RWPE2 (cell line): ENCODE results near the gene SLC36A1.
"Not testable (repeated sequence)": the region's sequence is repeated elsewhere in the genome, so short reads cannot be mapped to it uniquely, and the experiment has no call there.

Source experiments
- ATAC-seq: fragments of 200-7000 bp; cut with Tn5 transposase; 3 replicates; pipeline ENCODE4 v1.9.1; 2021; ENCODE audit warnings: low read depth
- DNase-seq: peaks from one replicate; pipeline ENCODE4 v3.0.0-alpha.2; 2020; ENCODE audit warnings: low spot score
- H3K27ac ChIP-seq: fragments of 450-650 bp; 2 replicates; pipeline ENCODE4 v1.5.1; 2017; ENCODE audit warnings: mild to moderate bottlenecking; ENCODE audit not compliant: poor library complexity, severe bottlenecking
- H3K27me3 ChIP-seq: fragments of 250-450 bp; sonication (Bioruptor Pico); 2 replicates; pipeline ENCODE4 v1.5.1; 2021; ENCODE audit warnings: mild to moderate bottlenecking, moderate library complexity; ENCODE audit not compliant: insufficient read depth, poor library complexity, severe bottlenecking
- H3K36me3 ChIP-seq: fragments of 250-450 bp; sonication (Bioruptor Pico); 2 replicates; pipeline ENCODE4 v1.5.1; 2020; ENCODE audit warnings: low read depth, mild to moderate bottlenecking, moderate library complexity
- H3K4me1 ChIP-seq: fragments of 250-450 bp; sonication (Bioruptor Pico); 2 replicates; pipeline ENCODE4 v1.5.1; 2021; ENCODE audit warnings: mild to moderate bottlenecking, moderate library complexity; ENCODE audit not compliant: insufficient read depth, poor library complexity, severe bottlenecking
- H3K4me3 ChIP-seq: fragments of 250-450 bp; sonication (Bioruptor Pico); 2 replicates; pipeline ENCODE4 v1.5.1; 2021; ENCODE audit warnings: mild to moderate bottlenecking, moderate library complexity; ENCODE audit not compliant: severe bottlenecking
- H3K9me3 ChIP-seq: fragments of 250-450 bp; sonication (Bioruptor Pico); 2 replicates; pipeline ENCODE4 v1.5.1; 2021; ENCODE audit warnings: mild to moderate bottlenecking, moderate library complexity; ENCODE audit not compliant: severe bottlenecking
- TF ChIP-seq, protein P1 (sequence below): fragments of 450-650 bp; IDR thresholded peaks from one replicate; pipeline ENCODE4 v1.5.1; 2017; ENCODE audit warnings: mild to moderate bottlenecking, moderate library complexity; ENCODE audit not compliant: poor library complexity, severe bottlenecking

Gene SLC36A1

DNA sequence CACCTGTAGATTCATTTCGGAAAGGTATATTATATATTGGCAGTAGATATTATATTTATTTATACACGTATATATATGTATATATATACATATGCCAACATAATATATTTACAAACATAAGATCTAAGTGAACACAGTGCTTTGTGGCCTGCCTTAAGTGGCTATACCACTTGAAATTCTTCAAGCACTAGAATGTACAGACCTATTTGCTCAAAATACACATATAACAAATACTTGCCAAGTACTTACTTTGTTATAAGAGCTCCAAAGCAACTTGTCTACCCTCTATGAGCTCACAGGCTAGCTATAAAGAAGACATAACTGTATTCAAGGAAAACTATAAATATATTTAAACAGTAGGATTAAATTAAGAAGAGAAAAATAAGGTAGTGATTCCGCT lies 33.6 kb upstream of the SLC36A1 start:
- DNase-seq (no peak), ATAC-seq (no peak)
- H3K27me3 ChIP-seq, result peaks cover 33% of the 10 kb centered on the region
- H3K36me3 ChIP-seq, result no peaks in the 10 kb centered on the region
- H3K9me3 ChIP-seq, result no peaks in the 10 kb centered on the region
- no peak overlapping the region for H3K27ac ChIP-seq
- no peaks in the 10 kb centered on the region for H3K4me1 ChIP-seq
- no peak overlapping the region for H3K4me3 ChIP-seq
- TF ChIP-seq, protein P1, sequence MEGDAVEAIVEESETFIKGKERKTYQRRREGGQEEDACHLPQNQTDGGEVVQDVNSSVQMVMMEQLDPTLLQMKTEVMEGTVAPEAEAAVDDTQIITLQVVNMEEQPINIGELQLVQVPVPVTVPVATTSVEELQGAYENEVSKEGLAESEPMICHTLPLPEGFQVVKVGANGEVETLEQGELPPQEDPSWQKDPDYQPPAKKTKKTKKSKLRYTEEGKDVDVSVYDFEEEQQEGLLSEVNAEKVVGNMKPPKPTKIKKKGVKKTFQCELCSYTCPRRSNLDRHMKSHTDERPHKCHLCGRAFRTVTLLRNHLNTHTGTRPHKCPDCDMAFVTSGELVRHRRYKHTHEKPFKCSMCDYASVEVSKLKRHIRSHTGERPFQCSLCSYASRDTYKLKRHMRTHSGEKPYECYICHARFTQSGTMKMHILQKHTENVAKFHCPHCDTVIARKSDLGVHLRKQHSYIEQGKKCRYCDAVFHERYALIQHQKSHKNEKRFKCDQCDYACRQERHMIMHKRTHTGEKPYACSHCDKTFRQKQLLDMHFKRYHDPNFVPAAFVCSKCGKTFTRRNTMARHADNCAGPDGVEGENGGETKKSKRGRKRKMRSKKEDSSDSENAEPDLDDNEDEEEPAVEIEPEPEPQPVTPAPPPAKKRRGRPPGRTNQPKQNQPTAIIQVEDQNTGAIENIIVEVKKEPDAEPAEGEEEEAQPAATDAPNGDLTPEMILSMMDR, result no peak

DNA sequence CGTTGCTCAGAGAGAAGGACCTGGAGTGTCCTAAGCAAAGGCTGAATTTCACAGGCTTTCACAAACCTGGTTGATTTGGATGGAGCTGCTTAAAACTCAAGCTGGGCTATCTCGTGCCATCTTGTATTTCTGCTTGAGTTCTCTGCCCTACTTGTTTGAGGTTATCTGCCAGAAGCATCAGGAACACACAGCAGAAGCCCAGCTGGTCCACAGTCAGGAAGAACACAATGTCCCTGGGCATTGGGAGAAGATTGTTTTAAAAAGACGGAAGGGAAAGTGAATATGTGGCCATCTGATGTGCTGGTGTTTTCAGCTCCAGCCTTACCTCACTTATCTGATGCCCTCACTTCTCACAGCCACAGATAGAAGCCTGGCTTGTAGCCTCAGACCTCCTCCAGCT lies 32.9 kb upstream of the SLC36A1 start:
- no peak overlapping the region for H3K4me3 ChIP-seq
- TF ChIP-seq, protein P1, result no peak
- H3K4me1 ChIP-seq, result no peaks in the 10 kb centered on the region
- H3K27ac ChIP-seq, result no peak overlapping the region
- H3K36me3 ChIP-seq, result no peaks in the 10 kb centered on the region
- no peaks in the 10 kb centered on the region for H3K9me3 ChIP-seq
- ATAC-seq (no peak), DNase-seq (no peak)
- peaks cover 33% of the 10 kb centered on the region for H3K27me3 ChIP-seq

DNA sequence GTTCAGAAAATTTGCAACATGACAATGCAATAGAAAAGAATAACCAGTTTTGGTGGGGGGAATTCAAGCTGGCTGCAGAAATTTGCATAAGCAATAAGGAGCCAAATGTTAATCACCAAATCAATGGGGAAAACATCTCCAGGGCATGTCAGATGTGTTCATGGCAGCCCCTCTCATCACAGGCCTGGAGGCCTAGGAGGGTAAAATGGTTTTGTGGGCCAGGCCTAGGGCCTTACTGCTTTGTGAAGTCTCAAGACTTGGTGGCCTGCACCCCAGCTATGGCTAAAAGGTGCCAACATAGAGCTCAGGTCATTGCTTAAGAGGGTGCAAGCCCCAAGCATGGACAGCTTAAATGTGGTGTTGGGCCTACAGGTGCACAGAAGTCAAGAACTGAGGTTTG lies 29.7 kb upstream of the SLC36A1 start:
- Histone ChIP-seq H3K27me3 (peaks cover 13% of the 10 kb centered on the region), H3K4me1 (no peaks in the 10 kb centered on the region), H3K4me3 (no peak overlapping the region), H3K27ac (no peak overlapping the region), H3K9me3 (no peaks in the 10 kb centered on the region), H3K36me3 (no peaks in the 10 kb centered on the region)
- DNase-seq (no peak), ATAC-seq (no peak)
- TF ChIP-seq, protein P1, result no peak

DNA sequence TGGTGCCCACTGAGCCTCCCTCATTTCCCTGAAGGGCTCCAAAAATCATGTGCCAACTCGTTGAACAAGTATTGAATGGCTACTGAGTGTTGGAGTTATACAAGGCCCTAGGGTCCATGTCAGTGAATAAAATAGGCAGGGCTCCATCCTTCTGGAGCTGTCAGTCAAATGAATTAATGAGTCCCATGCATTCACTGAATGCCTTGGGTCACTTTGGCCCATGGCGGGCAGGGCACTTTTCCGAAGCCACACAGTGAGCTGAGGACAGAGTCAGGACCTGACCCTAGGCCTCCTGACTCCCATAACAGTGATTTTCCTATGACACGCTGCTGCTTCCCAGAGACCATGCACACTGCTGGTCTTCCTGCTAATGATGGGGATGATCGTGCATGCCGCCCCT lies 27.3 kb upstream of the SLC36A1 start:
- TF ChIP-seq, protein P1, result no peak
- Histone ChIP-seq H3K9me3 (no peaks in the 10 kb centered on the region), H3K36me3 (no peaks in the 10 kb centered on the region), H3K4me3 (no peak overlapping the region), H3K4me1 (no peaks in the 10 kb centered on the region), H3K27me3 (peaks cover 17% of the 10 kb centered on the region), H3K27ac (no peak overlapping the region)
- ATAC-seq (no peak), DNase-seq (no peak)

DNA sequence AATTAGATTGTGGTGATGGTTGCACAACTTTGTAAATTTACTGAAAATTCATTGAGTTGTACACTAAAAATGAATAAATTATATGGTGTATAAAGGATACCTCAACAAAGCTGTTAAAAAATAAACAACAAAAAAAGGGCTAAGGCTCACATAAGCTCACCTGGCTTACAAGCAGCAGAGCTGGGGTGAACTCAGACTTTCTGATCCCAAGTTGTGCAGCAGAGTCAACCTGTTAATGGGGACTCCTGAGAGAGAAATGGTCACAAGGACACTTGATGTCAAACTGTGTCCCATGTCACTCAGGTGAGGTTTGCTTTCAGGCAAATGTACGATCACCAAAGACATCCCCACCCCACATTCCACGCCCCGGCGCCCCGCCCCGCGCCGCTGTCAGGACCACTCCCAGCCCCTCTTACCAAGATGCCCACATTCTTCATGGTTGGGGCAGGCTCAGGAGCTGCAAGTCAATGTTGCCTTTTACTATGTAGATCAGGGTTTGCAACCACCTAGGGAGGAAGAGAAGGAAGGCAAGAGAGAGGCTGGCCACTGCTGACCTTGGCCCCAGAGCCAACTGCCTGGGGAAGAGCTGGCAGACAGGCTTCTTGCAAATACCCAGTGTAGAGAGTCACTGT lies 22.4 kb upstream of the SLC36A1 start:
- no peaks in the 10 kb centered on the region for H3K4me1 ChIP-seq
- H3K9me3 ChIP-seq, result no peaks in the 10 kb centered on the region
- peaks cover 15% of the 10 kb centered on the region for H3K27me3 ChIP-seq
- no peak overlapping the region for H3K4me3 ChIP-seq
- H3K27ac ChIP-seq, result no peak overlapping the region
- TF ChIP-seq, protein P1, result no peak
- DNase-seq (no peak), ATAC-seq (no peak)
- no peaks in the 10 kb centered on the region for H3K36me3 ChIP-seq

DNA sequence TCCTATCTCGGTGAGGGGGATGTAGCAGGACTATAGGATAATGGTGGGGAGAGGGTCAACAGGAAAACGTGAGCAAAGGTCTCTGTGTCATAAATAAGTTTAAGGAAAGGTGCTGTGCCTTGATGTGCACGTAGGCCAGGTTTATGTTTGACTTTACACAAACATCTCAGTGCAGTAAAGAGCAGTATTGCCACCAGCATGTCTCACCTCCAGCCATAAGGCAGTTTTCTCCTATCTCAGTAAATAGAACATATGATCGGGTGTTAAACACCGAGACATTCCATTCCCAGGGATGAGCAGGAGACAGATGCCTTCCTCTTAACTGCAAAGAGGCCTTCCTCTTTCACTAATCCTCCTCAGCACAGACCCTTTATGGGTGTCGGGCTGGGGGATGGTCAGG lies 21.1 kb upstream of the SLC36A1 start:
- H3K27me3 ChIP-seq, result peaks cover 15% of the 10 kb centered on the region
- H3K4me1 ChIP-seq, ATAC-seq, H3K36me3 ChIP-seq, DNase-seq, H3K9me3 ChIP-seq, H3K27ac ChIP-seq, H3K4me3 ChIP-seq: not testable (repeated sequence)
